KOPT-K1 (cell line): ENCODE measurements around the gene RSPH9.

Experiments used
- H3K27ac ChIP-seq: fragments of 200-600 bp; sonication (generic); 2 replicates; pipeline ENCODE4 v1.5.1; 2016; ENCODE audit warnings: antibody characterized with exemption, mild to moderate bottlenecking, low read depth, low read length; ENCODE audit not compliant: poor library complexity, severe bottlenecking
- H3K36me3 ChIP-seq: fragments of 200-600 bp; sonication (generic); 2 replicates; pipeline ENCODE4 v1.5.1; 2017; ENCODE audit warnings: antibody characterized with exemption, mild to moderate bottlenecking, low read length, moderate library complexity; ENCODE audit not compliant: insufficient read depth
- H3K9me3 ChIP-seq: fragments of 200-600 bp; sonication (generic); 2 replicates; pipeline ENCODE4 v1.5.1; 2017; ENCODE audit warnings: antibody characterized with exemption, low read length, mild to moderate bottlenecking; ENCODE audit not compliant: insufficient read depth, poor library complexity, severe bottlenecking

RSPH9 gene

DNA sequence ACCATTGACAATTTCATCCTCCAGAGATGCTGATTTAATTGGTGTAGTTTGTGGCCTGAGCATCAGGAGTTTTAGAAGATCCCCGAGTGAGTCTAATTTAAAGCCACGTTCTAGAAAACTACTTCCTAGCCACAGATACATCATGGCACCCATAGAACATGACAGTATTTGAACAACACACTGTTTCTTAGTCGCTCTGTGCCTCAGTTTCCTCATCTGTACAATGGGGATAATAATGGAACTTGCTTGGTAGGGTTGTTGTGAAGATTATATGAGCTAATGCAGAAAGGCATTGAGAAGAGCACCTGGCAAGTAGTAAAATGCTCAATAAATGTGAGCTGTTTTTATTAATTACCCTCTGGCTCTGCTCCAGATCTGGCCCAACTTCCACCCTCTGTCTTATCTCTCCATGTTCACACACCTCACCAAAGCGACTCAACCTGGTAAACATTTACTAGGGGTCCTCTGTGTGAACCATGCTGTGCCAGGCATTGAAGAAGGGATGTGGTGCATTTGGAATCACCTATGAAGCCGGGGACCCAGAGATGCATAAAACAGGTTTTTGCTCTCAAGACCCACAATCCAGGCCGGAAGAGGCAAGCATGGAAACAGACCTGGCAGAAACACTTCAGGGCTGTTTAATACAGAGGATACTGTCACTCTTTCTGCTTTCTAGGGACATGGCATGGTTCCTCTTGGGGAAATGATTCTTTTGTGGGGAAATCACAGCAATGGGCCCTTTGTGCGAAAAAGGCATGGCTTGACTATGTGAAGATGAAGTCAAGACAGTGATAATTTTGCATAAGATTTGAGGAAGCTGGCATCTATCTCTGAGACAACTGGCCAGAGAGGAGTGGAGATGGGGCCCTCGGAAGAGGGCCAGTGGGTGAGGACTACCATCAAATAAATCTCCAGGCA is 58.9 kb downstream of the RSPH9 start:
- Histone ChIP-seq H3K36me3 (no peaks in the 10 kb centered on the region), H3K9me3 (no peaks in the 10 kb centered on the region), H3K27ac (no peak overlapping the region)

DNA sequence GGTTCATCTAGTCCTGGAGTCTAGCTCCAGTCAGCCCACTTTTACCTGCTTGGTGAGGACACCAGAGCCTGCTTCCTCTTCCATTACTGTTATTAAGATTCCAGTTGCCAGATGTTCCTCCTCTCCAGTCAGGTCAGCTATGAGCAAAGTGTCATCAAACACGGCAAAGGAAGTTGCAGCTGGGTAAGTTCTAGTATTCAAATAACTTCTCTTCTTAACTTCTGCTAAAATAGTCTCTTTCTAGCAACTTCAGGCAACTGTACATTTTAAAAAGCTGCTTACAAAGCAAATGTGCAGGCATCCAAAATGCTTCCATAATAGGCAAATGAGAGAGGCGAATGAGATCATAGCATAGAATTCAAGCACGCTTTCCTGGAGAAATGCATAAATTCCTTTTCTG is 61.2 kb downstream of the RSPH9 start:
- no peaks in the 10 kb centered on the region for H3K9me3 ChIP-seq
- H3K27ac ChIP-seq: no peak overlapping the region
- H3K36me3 ChIP-seq: no peaks in the 10 kb centered on the region

DNA sequence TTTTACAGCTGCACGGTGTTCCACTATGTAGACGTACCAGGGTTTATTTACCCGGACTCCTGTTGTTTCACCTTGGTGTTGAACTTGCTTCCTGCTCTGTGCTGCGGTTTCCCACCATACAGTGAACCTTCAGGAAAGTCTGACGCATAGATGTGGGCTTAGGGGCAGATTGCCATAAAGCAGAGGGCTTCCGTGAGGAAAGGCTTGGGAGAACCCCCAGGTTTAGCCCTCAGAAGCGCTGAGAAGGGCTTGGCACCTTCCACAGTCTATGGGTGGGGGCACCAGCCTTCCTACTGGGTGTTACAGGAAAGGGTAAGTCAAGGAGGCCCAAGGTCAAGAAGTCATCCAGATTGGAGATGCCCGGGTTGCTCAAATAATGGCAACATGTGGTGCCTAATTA is 62.0 kb downstream of the RSPH9 start:
- H3K27ac ChIP-seq: no peak overlapping the region
- no peaks in the 10 kb centered on the region for H3K36me3 ChIP-seq
- no peaks in the 10 kb centered on the region for H3K9me3 ChIP-seq

DNA sequence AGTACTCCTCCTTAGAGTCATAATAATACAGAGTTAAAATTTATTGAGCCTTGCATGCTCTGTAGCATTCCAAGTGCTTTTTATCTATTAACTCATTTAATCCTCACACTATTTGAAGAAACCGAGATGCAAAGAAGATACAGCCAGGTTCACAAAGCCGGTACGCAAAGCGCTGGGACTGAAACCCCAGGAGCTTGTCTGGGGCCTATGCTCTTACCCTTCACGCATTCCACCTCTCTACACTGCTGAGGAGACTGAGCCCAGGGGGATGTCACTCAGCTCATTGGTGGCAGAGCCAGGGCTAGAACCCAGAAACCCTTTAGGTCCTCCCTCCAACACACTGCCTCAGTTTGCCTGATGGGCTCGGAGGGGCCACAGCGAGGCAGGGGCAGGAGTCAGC is 62.4 kb downstream of the RSPH9 start:
- Histone ChIP-seq H3K27ac (no peak overlapping the region), H3K36me3 (no peaks in the 10 kb centered on the region)

DNA sequence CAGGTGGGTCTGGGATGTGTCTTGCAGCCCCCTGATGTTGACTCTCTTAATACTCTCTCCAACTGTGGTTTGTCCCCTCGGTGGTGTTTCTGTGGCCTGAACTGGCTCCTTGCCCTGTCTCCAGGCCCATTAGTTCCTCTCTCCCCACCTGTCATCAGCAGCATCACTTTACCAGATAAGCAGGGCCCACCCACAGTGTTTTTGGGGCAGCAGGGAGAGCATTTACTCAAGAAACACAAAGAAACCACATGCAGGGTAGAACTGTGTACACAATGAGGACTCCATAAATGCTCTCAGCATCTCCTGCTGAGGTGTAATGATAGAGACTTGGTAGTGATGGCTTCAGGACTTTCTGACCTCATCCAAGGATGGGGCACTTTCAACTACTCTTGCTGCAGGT is 62.9 kb downstream of the RSPH9 start:
- H3K9me3 ChIP-seq: no peaks in the 10 kb centered on the region
- H3K27ac ChIP-seq: no peak overlapping the region
- no peaks in the 10 kb centered on the region for H3K36me3 ChIP-seq

More for the DNA sequence above, 62.4 kb downstream of the RSPH9 start:
- no peaks in the 10 kb centered on the region for H3K9me3 ChIP-seq

DNA sequence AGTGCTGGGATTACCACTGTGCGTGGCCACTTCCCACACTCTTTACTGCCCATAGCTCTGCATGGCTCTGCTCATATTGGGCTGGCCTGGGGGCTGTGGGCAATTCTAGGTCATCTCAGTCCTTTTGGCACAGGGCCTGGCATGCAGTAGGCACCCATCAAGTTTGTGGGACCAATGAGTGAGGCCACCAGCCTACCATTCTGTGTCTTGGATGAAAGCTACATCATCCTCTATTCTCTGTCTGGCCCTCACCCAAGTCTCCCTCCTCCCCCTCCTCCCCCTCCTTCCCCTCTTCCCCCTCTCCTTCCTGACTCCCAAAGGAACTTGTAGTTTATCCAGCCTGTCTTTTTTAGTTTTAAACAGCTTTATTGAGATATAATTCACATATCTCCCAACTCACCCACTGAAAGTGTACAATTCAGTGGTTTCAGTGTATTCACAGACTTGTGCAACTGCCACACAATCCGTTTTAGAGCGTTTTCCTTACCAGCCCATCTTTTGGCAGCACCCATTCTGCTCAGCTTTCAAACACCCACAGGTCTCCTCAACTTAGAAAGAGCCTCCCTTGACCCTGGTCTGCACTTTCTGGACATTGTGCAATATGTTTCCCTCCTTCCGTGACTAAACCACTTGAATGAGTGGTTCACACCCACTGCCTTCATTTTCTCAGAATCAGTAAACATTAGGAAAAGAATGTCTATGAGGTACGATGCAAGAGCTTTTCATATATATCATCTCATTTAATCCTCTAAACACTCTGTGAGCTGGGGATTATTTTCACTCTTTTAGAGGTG is 64.2 kb downstream of the RSPH9 start:
- Histone ChIP-seq H3K36me3 (no peaks in the 10 kb centered on the region), H3K9me3 (no peaks in the 10 kb centered on the region), H3K27ac (no peak overlapping the region)

DNA sequence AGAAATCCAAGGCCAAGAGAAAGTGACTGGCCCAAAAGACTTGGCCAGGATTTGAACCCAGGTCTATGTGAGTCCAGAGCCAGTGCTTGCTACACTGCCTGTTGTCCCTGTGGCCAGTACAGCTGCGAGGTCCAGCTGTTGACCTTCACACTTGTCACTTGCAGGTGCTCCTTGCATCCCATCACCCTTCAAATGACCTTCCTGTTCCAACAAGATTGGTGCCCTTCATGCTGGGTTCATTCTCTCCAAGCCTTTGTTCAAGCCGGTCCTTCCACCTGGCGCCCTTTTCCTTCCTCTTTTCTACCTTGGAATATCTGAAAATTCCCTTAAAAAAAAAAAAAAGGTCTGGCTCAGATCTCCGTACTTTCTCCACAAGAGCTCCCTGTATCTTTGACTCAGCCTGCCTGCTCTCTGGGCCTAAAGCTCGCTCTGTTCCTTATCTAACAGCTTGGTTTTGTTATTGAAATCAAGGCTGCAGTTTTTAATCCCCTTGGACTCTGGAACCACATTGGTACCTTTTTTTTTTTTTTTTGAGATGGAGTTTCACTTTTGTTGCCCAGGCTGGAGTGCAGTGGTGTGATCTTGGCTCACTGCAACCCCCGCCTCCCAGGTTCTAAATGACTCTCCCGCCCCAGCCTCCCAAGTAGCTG is 64.9 kb downstream of the RSPH9 start:
- no peak overlapping the region for H3K27ac ChIP-seq
- no peaks in the 10 kb centered on the region for H3K36me3 ChIP-seq
- H3K9me3 ChIP-seq: no peaks in the 10 kb centered on the region

DNA sequence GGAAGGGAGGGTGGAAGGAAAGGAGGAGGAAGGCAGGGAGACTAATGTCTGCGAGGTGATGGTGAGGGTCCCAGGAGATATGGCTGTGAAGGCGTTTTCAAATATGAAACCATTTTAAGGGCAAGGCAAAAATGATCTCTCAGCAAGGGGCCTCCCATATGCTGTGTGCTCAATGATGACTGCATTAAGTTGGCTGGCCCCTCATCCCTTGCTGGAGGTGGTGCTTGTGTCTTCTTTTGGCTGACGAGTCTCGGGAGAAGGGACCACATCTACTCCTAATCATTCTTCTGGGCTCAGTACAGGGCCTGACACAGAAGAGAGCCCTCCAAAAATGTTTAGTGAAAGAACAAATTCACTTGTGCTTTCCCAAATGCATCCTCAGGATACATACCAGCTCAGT is 65.7 kb downstream of the RSPH9 start:
- H3K36me3 ChIP-seq: no peaks in the 10 kb centered on the region
- no peak overlapping the region for H3K27ac ChIP-seq
- H3K9me3 ChIP-seq: no peaks in the 10 kb centered on the region

DNA sequence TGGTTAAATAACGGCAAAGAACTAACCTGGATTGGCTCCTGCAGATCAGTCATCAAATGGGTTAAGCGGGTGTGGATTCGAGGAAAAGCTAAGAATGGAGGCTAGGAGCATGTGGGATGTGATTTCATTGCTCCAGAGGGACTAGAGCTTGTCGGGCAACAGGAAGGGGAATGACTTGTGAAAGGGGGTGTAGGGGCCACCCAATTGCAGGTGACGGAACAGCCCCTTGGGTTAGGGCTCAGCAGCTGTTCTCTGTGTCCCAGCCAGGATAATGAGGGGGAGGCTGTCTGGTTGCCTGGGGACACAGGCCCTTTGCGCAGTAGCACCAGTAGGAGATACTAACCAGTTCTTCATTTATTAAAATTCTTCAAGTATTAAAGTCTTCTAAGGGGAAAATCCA is 67.7 kb downstream of the RSPH9 start:
- H3K36me3 ChIP-seq: no peaks in the 10 kb centered on the region
- H3K9me3 ChIP-seq: no peaks in the 10 kb centered on the region
- H3K27ac ChIP-seq: no peak overlapping the region

DNA sequence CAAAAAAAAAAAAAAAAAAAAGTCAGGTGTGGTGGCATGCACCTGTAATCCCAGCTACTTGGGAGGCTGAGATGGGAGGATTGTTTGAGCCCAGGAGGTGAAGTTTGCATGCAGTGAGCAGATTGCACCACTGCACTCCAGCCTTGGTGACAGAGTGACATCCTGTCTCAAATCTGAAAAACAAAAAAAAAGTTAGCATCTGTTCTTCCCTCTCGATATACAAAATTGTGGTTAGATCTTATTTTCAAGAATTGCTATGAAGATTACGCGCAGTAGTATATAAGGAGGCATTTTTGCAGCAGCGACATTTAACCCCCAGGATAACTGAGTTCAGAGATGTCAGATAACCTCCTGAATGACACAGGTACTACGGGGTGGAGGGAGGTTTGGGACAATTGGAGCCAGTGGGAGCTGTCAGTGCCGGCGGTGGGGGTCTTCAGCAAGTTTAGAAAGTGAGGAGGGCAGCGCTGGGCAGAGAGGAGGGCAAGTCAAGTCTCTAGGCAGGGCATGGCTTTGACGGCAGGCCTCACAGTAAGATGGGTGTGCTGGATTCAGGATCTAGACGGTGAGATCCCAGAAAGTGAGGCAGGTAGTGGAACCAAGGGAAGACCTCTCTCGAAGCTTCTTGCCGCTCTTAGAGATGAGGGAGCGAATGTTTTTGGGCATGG is 68.9 kb downstream of the RSPH9 start:
- Histone ChIP-seq H3K9me3 (no peaks in the 10 kb centered on the region), H3K36me3 (no peaks in the 10 kb centered on the region), H3K27ac (no peak overlapping the region)

DNA sequence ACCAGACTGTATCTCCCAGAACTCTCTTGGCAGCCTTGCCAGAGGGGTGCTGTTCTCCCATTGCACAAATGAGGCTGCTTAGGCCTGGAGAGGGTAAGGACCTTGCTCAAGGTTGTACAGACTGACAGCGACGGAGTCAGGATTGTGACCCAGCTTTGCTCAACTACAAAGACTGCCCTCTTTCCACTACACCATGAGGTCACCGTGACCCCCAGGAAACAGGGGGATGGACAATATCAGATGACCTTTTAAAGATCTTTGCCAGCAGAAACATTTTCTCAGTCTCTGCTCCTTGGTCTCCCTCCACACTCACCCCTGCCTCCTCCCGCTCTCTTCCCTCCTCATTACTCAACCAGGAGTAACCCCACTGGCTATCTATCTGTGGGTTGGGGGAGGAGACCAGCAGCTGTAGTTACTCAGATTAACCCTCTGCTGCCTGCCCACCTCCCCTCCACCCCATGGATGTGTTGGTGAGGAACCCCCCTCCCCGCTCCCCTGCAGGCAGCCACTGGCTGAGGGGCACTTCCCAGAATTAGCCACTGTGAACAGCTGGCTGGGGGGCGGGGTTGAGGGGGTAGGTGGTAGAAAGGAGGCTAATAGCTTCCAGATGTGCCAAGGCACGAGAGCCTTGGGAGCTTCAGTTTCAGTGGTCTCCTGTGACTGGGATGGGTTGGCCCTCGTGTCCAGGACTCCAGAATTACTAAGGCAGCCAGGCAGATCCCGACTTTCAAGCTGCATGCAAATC is 69.6 kb downstream of the RSPH9 start:
- no peaks in the 10 kb centered on the region for H3K36me3 ChIP-seq
- H3K27ac ChIP-seq: no peak overlapping the region
- H3K9me3 ChIP-seq: no peaks in the 10 kb centered on the region

DNA sequence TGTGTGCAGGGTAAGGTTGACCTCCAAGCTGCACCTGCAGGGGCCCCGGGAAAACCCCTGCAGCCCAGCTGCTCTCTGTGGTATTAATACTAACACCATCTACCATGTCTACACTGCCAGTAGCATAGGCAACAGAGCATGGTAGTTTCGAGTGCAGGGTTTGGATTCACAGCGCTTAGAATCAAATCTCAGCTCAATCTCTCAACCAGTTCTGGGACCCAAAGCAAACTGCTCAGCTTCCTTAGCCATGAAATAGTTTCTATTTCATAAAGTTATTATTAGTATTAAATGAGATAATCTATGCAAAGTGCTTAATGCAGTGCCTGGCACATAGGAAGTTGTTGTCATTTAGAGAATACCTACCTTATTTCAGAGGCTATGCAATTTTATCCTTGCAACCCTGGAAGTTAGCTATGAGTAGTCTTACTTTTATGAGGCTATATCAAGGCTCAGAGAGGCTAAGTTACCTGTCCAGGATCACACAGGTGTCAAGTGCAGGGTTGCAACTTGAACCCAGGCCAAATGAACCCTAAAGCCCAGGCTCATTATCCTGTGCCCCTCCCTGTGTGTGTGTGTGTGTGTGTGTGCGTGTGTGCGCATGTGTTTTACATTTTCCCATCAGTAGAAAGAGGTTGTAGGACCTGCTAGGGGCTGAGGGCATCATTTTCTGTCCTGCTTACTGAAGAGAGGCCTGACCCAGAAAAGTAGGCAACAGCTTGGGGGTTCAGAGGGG is 70.4 kb downstream of the RSPH9 start:
- no peak overlapping the region for H3K27ac ChIP-seq
- no peaks in the 10 kb centered on the region for H3K9me3 ChIP-seq
- H3K36me3 ChIP-seq: no peaks in the 10 kb centered on the region

DNA sequence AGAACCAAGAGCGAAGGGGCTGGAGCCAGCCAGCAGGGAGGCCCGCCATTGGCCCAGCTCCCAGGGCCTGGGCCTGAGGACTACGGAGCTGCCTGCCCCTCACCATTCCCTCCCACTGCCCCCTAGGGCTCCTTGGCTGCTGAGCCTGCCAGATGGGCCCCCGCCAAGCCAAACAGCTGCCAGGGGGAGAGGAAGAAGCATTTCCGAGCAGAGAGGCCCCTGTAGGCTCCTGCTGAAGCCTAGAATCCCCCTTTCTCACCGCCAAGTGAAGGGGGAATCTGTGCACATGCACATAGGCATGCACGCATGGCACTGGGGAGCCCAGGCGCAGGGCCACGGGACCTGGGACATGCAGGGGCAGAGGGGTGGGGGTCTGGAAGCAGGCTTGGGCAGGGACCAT is 71.3 kb downstream of the RSPH9 start:
- Histone ChIP-seq H3K36me3 (no peaks in the 10 kb centered on the region), H3K27ac (no peak overlapping the region), H3K9me3 (no peaks in the 10 kb centered on the region)

DNA sequence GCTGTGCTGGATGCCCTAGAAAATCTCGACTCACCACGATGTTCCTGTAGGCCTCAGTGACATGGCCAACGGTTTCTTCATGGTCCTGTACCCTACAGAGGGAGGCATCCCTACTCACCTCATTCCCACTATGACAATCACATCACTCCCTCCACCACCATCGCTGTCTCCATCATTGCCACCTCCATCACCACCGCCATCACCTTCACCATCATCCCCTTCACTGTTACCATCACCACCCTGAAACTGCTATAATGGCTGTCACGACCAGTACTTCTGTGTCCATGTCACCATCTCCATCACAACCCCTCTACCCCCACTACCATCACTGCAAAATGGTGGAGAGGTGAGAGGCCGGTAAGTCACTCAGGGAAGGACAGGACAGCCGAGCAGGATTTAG is 72.6 kb downstream of the RSPH9 start:
- Histone ChIP-seq H3K27ac (no peak overlapping the region), H3K9me3 (no peaks in the 10 kb centered on the region), H3K36me3 (no peaks in the 10 kb centered on the region)
